Natural killer cell (primary cell): ENCODE data around the gene EBLN1. TPM values are rescaled to one million over a fixed set of nuclear protein-coding genes. Genes with fewer than 3 reads are reported as not detected.

Source experiments
- ATAC-seq, 3 donors: fragments of 150-1000 bp in 2 of 3; fragments of 200-7000 bp in 1 of 3; cut with Tn5 transposase; 1 replicate in 1 of 3; 2 replicates in 2 of 3; pipeline ENCODE4 v1.10.0; 2021; ENCODE audit warnings: mild to moderate bottlenecking in 2 of 3, moderate library complexity in 2 of 3
- DNase-seq, 2 donors: peaks; one replicate each; pipeline versions ENCODE4 v3.0.0 to v3.0.0-alpha.2; 2013 to 2021; ENCODE audit warnings: mixed read lengths in 1 of 2
- H3K27ac ChIP-seq: one replicate; pipeline ENCODE4 v1.5.1; 2013; ENCODE audit warnings: mild to moderate bottlenecking, low read length
- H3K27me3 ChIP-seq: one replicate; pipeline ENCODE4 v1.6.1; 2013; ENCODE audit warnings: low read length; ENCODE audit not compliant: control insufficient read depth, insufficient read depth
- H3K36me3 ChIP-seq: one replicate; pipeline ENCODE4 v1.6.1; 2013; ENCODE audit warnings: low read length; ENCODE audit not compliant: control insufficient read depth, insufficient read depth
- H3K4me1 ChIP-seq: one replicate; pipeline ENCODE4 v1.6.1; 2013; ENCODE audit warnings: low read length; ENCODE audit not compliant: control insufficient read depth, insufficient read depth
- H3K4me3 ChIP-seq: one replicate; pipeline ENCODE4 v1.5.1; 2013; ENCODE audit warnings: low read length
- H3K9me3 ChIP-seq: one replicate; pipeline ENCODE4 v1.6.1; 2013; ENCODE audit warnings: low read length; ENCODE audit not compliant: control insufficient read depth, insufficient read depth
- H3K27ac Mint-ChIP-seq, 2 donors: one replicate each; pipeline ENCODE4 v1.8.0; 2022; ENCODE audit warnings: mild to moderate bottlenecking in 2 of 2, mixed read lengths in 2 of 2, moderate library complexity in 1 of 2
- H3K27me3 Mint-ChIP-seq, 2 donors: one replicate each; pipeline ENCODE4 v1.8.0; 2022; ENCODE audit warnings: low read depth in 2 of 2, mixed read lengths in 2 of 2
- H3K36me3 Mint-ChIP-seq: one replicate; pipeline ENCODE4 v1.8.0; 2022; ENCODE audit warnings: mixed read lengths
- H3K4me1 Mint-ChIP-seq, 2 donors: one replicate each; pipeline ENCODE4 v1.8.0; 2022; ENCODE audit warnings: mixed read lengths in 2 of 2
- H3K4me3 Mint-ChIP-seq: one replicate; pipeline ENCODE4 v1.8.0; 2022; ENCODE audit warnings: mild to moderate bottlenecking, moderate library complexity, mixed read lengths
- H3K9me3 Mint-ChIP-seq, 2 donors: one replicate each; pipeline ENCODE4 v1.8.0; 2022; ENCODE audit warnings: mixed read lengths in 2 of 2
- WGBS: methylation state at CpG from one replicate; pipeline ENCODE4 v1.1.7; 2013; ENCODE audit warnings: missing lambda C conversion rate; ENCODE audit not compliant: insufficient coverage; 5-methylcytosine and 5-hydroxymethylcytosine counted together
- intact Hi-C: fragments of 100-400 bp; cut with micrococcal nuclease; formaldehyde crosslinking; loops from one replicate; pipeline ENCODE4 v1.14.2; 2022
- total RNA-seq, 4 donors: library from RNA; stranded (reverse); fragments of 120-200 nt in 1 of 4; gene quantifications; one replicate each; pipeline versions ENCODE4 v1.2.3 to v1.2.4, GENCODE V29; 2013 to 2022
- TF ChIP-seq, protein P1 (sequence below): fragments of 200-600 bp; IDR thresholded peaks from one replicate; pipeline ENCODE4 v1.8.0; 2022; ENCODE audit warnings: antibody characterized with exemption

The EBLN1 gene
- total RNA-seq, 3 donors from 2014 or later (not counting 1 experiment from before 2014, with no cell fraction given): not detected

DNA sequence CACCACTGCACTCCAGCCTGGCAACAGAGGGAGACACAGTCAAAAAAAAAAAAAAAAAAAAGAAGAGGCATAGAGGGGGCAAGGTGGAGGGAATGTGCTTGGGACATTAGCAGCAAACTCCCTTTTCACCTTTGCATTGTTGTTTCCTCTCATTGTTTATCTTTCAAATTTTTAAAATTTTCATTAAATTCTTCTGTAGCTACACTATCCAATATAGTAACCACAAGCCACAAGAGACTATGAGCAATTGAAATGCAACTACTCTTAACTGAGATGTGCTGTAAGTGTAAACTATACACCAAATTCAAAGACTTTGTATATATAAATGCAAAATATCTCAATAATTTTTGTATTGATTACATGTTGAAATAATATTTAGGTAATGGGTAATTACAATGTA is 43.4 kb downstream of the EBLN1 start:
- no peaks in the 10 kb centered on the region for H3K9me3 ChIP-seq
- no peak overlapping the region for H3K4me3 ChIP-seq
- peaks cover 6% of the 10 kb centered on the region for H3K27me3 ChIP-seq
- TF ChIP-seq, protein P1, sequence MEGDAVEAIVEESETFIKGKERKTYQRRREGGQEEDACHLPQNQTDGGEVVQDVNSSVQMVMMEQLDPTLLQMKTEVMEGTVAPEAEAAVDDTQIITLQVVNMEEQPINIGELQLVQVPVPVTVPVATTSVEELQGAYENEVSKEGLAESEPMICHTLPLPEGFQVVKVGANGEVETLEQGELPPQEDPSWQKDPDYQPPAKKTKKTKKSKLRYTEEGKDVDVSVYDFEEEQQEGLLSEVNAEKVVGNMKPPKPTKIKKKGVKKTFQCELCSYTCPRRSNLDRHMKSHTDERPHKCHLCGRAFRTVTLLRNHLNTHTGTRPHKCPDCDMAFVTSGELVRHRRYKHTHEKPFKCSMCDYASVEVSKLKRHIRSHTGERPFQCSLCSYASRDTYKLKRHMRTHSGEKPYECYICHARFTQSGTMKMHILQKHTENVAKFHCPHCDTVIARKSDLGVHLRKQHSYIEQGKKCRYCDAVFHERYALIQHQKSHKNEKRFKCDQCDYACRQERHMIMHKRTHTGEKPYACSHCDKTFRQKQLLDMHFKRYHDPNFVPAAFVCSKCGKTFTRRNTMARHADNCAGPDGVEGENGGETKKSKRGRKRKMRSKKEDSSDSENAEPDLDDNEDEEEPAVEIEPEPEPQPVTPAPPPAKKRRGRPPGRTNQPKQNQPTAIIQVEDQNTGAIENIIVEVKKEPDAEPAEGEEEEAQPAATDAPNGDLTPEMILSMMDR: no peak
- no peak overlapping the region for H3K4me3 Mint-ChIP-seq
- H3K4me1 ChIP-seq: no peaks in the 10 kb centered on the region
- peaks cover 3% of the 10 kb centered on the region in 2 donors for H3K9me3 Mint-ChIP-seq
- no peak overlapping the region for H3K27ac Mint-ChIP-seq
- H3K27me3 Mint-ChIP-seq: peaks cover 19 to 43% of the 10 kb centered on the region in 2 donors
- DNase-seq: no peak
- no peaks in the 10 kb centered on the region for H3K4me1 Mint-ChIP-seq
- H3K27ac ChIP-seq: no peak overlapping the region
- intact Hi-C loops: no loop called here
- H3K36me3 ChIP-seq: no peaks in the 10 kb centered on the region
- no peaks in the 10 kb centered on the region for H3K36me3 Mint-ChIP-seq
- ATAC-seq: no peak

DNA sequence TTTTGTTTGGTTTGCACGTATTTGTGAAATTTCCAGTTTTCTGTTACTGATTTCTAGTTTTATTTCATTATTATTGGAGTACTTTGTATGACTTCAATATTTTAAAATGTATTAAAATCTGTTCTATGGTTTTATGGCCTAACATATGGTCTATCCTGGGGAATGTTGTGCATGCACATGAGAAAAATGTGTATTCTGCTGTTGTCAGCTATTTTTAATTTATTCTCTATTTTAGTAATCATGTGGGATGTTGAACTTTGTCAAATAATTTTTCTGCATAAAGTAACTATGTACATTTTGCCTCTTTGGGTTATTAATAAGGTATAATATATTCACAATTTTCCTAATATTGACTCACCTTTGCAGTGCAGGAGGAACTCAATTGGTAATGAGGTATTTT is 46.7 kb downstream of the EBLN1 start:
- Histone ChIP-seq H3K36me3 (no peaks in the 10 kb centered on the region), H3K9me3 (no peaks in the 10 kb centered on the region), H3K4me1 (no peaks in the 10 kb centered on the region), H3K27ac (no peak overlapping the region), H3K27me3 (peaks cover 2% of the 10 kb centered on the region), H3K4me3 (no peak overlapping the region)
- TF ChIP-seq, protein P1: no peak
- intact Hi-C loops: no loop called here
- ATAC-seq (no peak), DNase-seq (no peak)
- Mint-ChIP-seq H3K9me3 (peaks cover 3% of the 10 kb centered on the region in 2 donors), H3K36me3 (peaks cover 6% of the 10 kb centered on the region), H3K27ac (no peak overlapping the region), H3K4me3 (no peak overlapping the region), H3K27me3 (peaks cover 16 to 32% of the 10 kb centered on the region in 2 donors), H3K4me1 (no peaks in the 10 kb centered on the region)
- no CpG with 5 or more reads among the region's 1 CpG for WGBS

DNA sequence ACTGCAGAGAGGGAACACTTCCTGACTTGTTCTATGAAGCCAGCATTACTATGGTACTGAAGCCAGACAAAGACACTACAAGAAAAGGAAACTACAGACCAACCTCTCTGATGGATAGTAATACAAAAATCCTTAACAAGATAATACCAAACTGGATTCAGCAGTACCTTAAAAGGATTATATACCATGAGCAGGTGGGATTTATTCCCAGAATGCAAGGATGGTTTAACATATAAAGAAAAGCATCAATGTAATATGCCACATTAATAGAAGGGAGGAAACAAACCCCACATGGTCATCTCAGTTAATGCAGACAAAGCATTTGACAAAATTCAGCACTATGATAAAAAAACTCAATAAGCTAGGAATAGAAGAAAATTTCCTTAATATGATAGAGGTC is 47.2 kb downstream of the EBLN1 start:
- Mint-ChIP-seq H3K27ac (no peak overlapping the region), H3K4me1 (no peaks in the 10 kb centered on the region), H3K36me3 (peaks cover 6% of the 10 kb centered on the region), H3K9me3 (peaks cover 3% of the 10 kb centered on the region in 2 donors), H3K4me3 (no peak overlapping the region), H3K27me3 (peaks cover 16 to 29% of the 10 kb centered on the region in 2 donors)
- Histone ChIP-seq H3K27ac (no peak overlapping the region), H3K4me3 (no peak overlapping the region), H3K27me3 (peaks cover 2% of the 10 kb centered on the region), H3K36me3 (no peaks in the 10 kb centered on the region), H3K9me3 (no peaks in the 10 kb centered on the region), H3K4me1 (no peaks in the 10 kb centered on the region)
- intact Hi-C loops: no loop called here
- TF ChIP-seq, protein P1: no peak
- no peak for ATAC-seq
- DNase-seq: no peak

DNA sequence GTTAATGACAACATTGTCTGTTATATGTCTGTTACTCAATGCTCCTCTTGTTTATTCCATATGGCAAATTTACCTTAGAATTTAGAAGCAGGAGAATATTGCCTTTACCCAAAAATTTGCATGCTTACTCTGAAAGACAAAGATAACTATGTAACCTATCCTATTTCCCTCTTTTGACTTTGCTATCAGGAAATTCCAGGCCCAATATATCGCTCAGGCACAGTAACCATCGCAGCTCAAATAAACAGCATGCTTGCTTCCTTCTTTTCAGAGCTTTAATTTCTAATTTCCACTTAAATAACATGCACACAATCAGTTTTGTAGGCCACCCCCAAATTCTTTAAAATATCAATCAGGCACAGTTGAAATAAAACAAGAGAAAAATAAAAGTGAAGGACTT is 57.8 kb downstream of the EBLN1 start:
- intact Hi-C loops: no loop called here
- Histone ChIP-seq H3K36me3 (no peaks in the 10 kb centered on the region), H3K27ac (no peak overlapping the region), H3K9me3 (no peaks in the 10 kb centered on the region), H3K4me3 (no peak overlapping the region), H3K27me3 (no peaks in the 10 kb centered on the region), H3K4me1 (peaks cover 4% of the 10 kb centered on the region)
- Mint-ChIP-seq H3K9me3 (no peaks in the 10 kb centered on the region), H3K27ac (no peak overlapping the region), H3K4me1 (peaks cover 6 to 7% of the 10 kb centered on the region in 2 donors), H3K4me3 (no peak overlapping the region), H3K36me3 (no peaks in the 10 kb centered on the region), H3K27me3 (peaks cover 9 to 15% of the 10 kb centered on the region in 2 donors)
- ATAC-seq: no peak
- WGBS: 78% methylated on average over 2 of the region's 2 CpGs
- no peak for DNase-seq
- TF ChIP-seq, protein P1: no peak
